HG03439 (cell line): ENCODE measurements around the gene MBOAT1.

ENCODE experiments used
- ATAC-seq: cut with Tn5 transposase; IDR thresholded peaks from one replicate; pipeline ENCODE4 v1.9.1; 2021; ENCODE audit warnings: mild to moderate bottlenecking, moderate library complexity; ENCODE audit not compliant: unreplicated experiment

MBOAT1 gene

DNA sequence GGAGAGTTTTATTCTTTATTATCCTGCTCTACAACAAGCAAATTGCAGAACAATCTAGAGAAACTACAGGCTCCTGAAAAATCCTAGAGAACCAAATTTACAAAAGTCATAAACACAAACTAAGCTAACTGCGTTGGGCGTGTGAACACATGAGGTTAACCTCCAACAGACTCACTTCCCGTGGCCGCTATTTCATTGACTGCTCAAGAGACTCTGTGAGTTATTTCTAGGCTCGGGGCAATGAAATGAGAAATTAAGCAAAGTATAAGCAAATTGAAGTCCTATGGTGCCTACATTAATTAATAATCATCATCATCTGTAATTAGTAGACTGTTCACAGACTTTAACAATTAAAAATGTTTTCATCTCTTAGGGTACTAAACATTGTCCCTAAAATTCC is 100.0 kb downstream of the MBOAT1 start:
- ATAC-seq: no peak

DNA sequence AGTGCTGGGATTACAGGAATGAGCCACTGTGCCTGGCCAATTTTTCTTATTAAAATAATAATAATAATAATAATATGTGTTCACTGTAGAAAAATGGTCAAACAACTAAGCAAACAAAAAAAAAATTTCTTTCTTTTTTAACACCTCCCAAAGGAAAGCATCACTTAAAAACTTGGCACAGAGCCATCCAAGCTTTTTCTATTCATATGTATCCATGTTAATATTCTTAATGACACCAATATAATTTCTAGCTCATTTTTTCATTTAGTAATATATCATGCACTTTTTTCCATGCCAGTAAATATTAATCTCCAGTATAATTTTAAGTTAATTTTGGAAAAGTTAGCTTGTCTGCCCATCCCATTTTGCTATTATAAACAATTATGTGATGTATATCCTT is 101.8 kb downstream of the MBOAT1 start:
- no peak for ATAC-seq

DNA sequence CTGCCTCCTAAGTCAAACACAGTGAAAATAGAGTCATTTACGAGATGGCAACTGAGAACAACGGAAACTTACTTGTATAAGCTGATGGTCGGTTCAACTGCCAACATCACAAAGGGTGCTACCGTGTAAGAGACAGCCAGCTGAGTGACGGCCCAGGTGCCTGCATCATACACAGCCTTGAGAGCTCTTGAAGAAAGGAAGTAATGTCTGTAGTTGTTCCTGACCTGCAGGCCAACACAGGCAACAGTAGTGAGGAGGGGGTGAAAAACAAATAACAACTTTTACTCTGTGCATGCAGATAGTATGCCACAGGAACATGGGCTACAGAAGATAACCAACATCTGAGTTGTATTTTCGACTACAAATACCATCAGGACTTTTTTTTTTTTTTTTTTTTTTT is 102.7 kb downstream of the MBOAT1 start:
- ATAC-seq: no peak

DNA sequence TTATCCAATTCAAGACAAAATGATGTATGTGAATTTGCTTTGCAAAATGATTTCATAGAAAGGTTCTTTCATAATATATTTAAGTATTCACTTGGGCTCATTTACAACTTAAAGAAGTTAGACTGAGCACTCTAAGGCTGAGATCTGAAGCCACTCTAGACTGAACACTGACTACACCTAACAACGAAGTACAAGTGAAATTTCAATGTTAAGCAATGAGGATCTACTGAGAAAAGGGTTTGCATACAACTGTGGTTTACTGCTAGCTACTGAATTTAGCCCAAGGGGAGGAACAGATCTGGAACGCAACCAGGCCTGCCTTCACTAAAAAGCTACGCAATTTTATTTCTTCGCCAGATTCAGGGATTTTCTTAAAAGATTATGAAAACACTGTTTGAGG is 106.4 kb downstream of the MBOAT1 start:
- no peak for ATAC-seq

DNA sequence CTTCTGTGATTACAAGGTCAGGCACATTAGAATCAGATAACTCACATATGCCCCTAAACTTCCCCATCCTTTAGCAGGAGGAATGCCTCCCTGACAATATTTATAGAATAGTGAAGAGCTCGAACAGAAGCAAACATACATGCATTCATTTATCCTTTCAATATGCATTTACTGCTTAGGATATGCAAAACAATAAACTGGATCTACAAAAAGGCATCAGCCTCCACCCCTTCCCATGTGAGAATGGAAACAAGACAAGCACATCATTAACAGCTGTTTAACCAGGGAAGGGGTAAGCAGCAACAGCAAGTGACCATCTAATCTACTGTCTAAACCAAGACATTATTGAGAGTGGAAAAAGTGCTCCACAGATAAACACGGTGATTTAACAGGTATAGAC is 107.6 kb downstream of the MBOAT1 start:
- no peak for ATAC-seq

DNA sequence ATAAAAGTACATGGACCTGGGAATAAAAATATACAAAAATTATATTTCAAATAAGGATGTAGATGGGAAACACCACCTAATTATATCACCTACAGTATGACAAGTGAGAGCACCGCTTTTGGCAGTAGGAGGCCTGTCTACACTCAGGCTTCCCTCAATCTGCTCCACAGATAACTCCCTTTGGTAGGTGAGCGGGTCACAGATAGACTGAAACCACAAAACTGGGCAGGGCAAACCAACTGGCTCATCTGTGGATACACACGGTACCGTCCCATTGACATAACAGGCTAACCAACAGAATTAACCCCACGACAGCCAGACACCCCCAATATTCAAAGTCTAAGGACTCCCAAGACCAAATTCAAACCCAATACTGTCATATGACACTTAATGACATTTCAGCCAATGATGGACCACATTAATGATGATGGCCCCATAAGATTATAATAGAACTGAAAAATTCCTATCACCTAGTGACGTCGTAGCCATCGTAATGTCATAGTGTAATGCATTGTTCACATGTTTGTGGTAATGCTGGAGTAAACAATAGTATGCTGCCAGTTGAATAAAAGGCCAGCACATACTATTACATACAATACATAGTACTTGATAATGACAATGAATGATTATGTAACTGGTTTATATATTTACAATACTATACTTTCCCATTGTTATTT is 109.7 kb downstream of the MBOAT1 start:
- no peak for ATAC-seq

DNA sequence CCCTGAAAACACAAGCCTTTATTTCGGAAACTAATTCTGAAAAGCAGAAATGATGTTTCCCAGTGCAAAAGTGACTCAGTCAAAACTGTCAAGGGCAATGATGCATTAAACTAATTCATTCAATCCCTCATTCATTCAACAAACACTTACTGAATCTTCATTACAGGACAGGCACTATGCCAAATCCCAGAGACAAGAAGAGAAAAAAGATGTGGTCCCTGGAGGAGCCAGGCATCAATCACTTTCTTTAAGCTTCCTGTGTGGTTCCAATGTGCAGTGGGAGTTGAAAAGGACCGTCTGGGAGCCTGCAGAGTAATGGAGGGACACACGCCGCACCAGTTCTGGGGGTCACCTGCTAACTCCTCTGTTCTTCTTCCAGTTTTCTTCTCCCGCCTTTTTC is 113.1 kb downstream of the MBOAT1 start:
- no peak for ATAC-seq

DNA sequence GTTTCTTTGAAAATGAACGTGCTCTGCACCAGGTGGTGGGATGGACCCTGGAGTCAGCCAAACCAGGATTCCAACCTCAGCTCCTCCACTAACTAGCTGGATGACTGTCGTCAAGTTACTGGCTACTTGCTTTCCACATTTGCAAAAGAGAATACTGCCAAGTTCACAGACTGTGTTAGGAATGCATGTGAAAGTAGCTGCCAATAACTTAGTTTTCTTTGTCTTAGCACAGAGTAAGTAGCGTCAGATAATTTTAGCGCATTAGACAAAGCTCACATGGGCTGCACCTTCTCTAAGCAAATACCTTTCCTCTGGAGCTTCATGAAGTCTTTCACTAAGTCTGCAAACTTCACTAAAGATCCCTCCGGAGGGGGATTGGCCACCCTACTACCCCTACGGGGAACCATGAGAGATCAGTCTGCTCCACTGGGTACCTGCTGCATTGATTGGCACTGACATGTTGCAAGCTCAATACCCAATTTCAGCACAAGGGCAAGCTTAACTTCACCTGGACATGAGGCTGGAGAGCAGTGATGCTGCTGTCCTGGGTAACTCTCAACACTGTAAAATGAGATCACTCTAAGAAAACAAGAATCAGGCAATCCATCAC is 113.9 kb downstream of the MBOAT1 start:
- no peak for ATAC-seq

DNA sequence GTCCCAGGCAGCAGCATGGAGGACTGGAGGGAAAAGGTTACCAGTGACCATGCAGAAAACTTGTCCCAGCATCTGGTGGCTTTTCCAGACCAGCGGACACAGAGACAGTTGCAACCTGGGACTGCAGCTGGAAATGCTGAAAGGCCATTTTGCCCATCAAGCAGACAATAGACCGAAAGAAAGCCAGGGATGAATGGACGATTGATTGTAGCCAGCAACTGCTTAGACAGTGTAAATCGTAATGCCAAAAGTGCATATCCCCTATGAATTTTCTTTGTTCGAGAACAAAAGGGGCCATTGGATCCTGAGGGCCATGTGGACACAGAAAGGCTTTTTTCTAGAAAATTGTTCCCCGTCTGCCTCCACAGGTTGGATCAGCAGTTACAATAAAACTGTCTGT is 115.7 kb downstream of the MBOAT1 start:
- no peak for ATAC-seq

DNA sequence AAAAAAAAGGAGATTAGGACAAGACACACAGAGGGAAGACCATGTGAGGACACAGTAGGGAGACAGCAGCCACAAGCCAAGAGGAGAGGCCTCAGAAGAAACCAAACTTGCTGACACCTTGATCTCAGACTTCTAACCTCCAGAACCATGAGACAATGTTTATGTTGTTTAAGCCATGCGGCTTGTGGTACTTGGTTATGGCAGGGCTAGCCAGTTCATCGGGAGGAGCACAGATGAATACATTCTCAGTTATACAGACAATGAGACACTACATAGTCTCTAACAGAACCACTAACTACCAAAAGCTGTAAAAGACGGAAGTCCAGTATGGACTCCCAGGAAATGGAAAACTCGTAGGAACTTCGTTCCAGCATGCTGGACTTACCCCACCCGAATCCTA is 116.8 kb downstream of the MBOAT1 start:
- ATAC-seq: no peak

DNA sequence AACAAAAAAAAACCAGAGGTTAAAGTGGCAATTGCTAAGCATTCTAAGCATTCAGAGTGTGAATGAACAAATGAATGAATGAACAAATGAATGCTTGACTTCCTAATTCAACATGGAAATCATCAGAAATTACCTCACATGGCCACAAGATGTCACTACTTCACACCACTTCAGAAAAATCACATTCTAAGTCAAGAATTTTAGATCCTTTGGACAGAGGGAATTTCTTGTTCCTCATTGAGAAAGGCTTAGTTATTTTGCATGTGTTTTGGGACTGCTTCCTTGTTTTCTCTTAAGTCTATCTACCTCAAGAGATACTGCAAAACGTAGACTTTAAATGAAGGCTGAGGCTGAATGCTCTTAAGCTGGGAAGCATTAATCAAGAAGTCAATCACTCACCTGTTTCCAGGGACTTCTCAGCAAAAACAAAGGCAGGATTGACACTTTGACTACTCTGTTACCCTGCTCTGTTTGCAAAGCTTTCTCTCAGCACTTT is 120.2 kb downstream of the MBOAT1 start:
- ATAC-seq: no peak

DNA sequence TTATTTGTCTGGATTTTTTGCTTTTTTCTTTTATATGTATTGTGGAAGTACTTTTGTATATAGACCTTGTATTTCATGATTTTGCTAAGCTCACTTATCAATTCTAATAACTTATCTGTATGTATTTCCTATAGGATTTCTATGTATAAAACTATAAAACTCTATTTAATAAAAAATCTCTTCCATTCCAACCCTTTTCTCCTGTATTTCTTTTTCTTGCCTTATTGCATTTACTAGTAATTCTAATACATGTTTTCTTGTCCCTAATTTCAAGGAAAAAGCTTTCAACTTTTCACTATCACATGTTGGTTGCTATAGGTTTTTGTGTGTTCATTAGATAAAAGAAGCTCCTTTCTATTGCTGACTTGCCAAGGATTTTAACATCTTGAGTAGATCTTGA is 125.3 kb downstream of the MBOAT1 start:
- ATAC-seq: no peak

DNA sequence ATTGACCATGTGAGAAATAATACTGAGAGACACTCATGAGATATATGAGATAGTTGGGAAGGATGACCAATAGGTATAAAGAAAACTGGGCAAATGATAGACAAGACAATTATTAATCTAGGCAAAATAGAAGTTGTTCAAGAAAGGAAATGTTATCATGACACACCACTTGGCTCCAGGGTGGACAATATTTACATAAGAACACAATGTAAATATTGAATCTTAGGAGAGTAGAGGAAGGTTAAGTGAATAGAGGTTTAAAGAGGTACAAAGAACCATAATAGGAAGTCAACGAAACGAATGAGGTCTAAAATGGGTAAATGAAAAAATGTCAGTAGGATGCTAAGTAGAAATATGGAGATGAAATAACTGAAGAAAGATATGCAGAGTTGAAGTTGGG is 126.5 kb downstream of the MBOAT1 start:
- ATAC-seq: no peak

DNA sequence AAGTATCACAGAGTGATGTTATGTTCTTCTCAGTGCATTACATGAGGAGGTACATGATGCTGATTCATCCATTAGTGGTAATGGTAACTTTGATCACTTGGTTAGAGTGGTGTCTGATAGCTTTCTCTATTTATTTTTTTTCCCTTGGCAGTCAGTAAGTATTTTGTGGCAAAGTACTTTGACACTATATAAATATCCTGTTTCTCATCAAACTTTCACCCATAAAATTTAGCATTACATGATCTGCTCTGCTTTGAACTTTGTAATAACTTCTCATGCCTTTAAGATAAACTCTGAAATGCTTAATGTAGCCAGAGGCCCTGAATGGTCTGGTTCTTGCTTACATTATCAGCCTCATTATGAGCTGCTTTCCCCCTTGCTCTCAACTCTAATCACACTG is 127.9 kb downstream of the MBOAT1 start:
- no peak for ATAC-seq

DNA sequence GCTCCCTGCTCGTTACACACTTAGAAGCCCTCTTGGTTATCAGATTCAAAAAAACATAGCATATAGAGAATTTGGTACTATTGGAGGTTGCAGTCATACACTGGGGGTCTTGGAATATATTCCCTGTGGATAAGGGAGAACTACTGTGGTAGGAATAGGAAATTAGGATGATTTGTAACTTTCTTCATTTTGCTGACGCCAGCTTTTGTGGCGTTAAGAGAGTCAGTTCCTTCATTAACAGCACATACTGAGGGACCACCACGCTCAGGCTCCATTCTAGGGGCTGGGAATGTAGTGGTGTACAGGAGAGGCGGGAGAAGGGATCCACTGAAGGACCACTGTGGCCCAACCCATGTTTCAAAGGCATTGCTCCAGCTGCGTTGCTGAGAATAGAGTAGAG is 140.3 kb downstream of the MBOAT1 start:
- ATAC-seq: no peak

DNA sequence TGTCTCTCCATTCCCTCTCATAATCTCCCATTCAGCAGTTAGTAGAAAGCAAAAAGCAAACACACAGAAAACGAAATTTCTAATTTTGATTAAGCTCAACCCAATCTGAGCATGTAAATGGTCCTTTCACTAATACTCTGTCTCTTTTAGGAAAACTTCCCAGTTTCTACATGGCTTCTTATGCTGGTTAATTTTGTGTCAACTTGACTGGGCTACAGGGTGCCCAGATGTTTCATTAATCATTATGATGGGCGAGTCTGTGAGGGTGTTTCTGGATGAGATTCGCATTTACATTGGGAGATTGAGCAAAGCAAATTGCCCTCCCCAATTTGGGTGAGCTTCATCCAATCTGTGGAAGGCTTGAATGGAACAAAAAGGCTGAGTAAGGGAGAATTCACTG is 142.2 kb downstream of the MBOAT1 start:
- no peak for ATAC-seq

DNA sequence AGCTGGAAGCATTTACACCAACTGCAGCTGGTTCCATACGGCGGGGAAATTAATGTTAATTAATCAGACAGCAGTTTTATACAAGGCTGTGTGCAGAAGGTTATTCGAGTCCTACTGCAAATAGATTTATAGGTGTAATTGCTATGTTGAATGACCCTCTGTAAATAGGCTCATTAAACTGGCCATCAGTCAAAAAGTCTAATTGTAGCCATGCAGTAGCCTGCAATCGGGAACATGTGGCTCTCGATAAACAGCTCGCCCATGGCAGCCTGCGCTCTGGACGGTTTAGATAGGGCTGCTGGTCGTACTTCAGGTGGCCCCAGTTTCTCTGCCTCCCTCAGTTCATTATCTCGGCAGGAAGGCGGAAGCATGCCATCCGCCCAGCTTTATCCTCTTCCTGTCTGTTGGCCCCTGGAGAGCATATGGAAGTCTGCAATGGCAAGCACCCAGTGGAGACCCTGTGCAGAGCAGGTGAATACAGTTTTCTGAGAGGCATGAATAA is 143.2 kb downstream of the MBOAT1 start:
- no peak for ATAC-seq

DNA sequence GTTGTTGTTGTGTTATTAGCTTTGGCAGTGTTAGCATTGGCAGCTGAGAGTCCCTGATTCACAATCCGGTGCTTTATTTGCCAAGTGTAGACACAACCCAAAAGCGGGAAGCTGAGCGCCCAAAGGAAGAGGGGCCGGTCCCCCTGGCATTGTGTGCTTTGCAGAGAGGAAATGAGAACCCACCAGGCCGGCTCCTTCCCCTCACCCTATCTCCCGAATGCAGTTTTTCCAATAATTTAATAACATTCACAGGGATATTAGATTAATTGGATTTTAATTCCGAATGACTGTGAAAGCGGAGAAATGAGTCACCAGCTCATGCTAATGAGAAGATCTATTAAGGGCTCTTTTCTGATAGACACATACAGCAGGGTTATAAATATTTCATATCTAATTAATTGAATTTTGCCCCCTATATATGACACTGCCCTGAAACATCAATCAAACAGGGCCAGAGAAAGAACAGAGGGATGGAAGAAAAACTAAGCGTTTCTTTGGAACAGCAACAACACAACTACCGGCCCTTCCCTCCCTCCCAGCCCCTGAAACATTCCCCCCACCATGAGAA is 143.8 kb downstream of the MBOAT1 start:
- no peak for ATAC-seq

DNA sequence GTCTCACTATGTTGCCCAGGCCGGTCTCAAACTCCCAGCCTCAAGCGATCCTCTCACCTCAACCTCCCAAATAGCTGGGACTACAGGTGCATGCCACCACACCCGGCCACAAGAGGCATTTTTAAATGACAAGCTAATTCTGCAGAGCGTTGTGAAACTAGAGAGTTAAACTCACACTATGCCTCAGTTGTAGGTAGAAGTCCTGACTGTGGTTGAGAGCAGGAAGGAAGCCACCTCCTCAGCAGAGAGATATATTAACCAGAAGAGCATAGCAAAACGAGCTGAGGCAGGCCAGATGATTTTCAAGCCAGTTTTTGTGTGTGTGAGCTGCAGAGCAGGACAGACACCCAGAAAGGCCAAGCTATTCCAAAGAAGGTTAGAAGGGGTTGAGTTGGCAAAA is 150.3 kb downstream of the MBOAT1 start:
- no peak for ATAC-seq

DNA sequence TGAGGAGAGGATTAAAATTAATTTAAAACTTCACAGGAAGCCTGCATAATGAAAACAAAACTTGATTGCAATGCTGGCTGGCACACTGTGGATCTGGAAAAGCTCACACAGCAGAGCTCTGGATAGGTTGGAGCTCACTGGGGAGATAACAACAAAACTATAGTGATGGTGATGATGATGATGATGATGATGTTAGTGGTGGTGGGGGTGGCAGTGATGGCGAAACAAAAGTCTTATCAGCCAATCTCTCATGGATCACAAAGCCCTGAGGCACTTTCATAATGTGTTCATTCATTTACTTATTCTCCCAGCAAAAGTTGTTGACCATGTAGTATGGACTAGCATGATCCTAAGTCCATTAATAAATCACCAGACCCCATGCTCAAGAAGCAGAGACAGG is 152.0 kb downstream of the MBOAT1 start:
- no peak for ATAC-seq

DNA sequence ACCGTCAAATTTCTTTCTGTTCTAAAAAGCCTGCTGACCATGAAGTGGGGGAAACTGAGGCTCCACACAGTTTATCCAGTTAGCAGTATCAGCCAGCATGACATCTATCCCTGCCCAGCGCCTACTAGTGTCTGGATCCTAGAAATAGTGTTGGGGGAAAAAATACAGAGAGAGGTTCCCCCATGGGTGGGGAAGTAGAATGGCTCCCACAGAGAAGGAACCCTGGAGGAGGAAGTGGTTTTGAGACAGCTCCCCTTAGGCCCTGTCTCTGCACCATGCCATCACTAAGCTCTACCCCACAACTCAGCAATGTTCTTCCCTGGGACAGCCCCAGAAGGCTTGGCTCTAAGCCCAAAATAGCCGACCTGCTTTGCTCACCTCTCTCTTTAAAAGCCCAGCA is 153.4 kb downstream of the MBOAT1 start:
- no peak for ATAC-seq

DNA sequence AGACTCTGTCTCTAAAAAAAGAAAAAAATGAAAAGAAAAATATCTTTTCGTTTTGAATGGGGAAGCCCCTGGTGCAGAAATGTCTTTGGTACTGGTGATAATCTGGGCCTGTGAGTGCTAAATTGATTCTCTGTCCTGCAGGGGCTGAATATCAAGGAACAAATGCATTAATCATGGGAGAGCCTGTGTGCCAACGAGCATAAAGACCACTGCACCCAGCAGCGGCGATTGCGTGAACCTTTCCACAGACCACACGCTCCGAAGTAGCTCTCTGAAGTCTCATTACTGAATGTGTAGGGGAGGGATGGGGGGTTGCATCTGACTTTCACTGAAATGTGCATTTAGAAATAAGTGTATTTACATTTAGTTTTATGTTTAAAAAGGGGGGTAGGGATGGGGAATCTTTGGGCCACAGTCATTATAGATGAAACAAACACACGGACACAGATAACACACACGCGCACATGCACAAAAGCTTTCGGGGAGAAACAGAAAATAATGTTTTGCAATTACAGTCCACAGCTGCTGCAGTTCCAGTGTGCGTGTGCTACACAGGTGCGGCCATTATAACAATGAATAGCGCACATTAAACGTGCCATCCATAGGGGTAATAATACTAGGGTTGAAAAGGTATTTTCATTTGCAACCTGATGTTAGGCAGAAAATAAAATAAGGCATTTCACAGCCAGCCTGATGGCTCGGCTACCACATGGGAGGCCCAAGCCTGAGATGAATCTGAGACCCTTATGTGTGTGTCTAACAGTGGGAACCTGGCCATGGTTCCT is 154.0 kb downstream of the MBOAT1 start:
- ATAC-seq: no peak
